HCT116 (cell line): ENCODE data around the gene RPTOR. TPM values are rescaled to one million over a fixed set of nuclear protein-coding genes. Genes with fewer than 3 reads are reported as not detected.

Experiments
- ATAC-seq: fragments of 200-7000 bp; cut with Tn5 transposase; 2 replicates; pipeline ENCODE4 v1.9.1; 2020; ENCODE audit warnings: mild to moderate bottlenecking, moderate library complexity
- BruUV-seq: library from RNA; stranded (reverse); fragments of 400-500 nt; replicated peaks from 2 replicates; lab custom pipeline; 2021; lab: Mats Ljungman, UMichigan
- CTCF ChIA-PET: fragments of 300-600 bp; sonication (Branson Sonifier 250); formaldehyde crosslinking; loops from one replicate; lab custom pipeline; 2021; ENCODE audit warnings: antibody characterized with exemption; lab: Charles Lee
- POLR2A ChIA-PET: fragments of 300-600, 350-600 bp; sonication (Branson Sonifier 250); formaldehyde crosslinking; loops from one replicate; lab custom pipeline; 2021; ENCODE audit warnings: antibody characterized with exemption; lab: Charles Lee
- RAD21 ChIA-PET, 2 experiments: fragments of 300-600 bp; sonication (Branson Sonifier 250); formaldehyde crosslinking; loops; one replicate each; lab custom pipeline; 2023; ENCODE audit warnings: low total read pairs in 2 of 2; ENCODE audit not compliant: uncharacterized antibody in 2 of 2, unreplicated experiment in 2 of 2, low non-redundant PET in 1 of 2; lab: Charles Lee
- DNase-seq: peaks from one replicate; pipeline ENCODE4 v3.0.0-alpha.2; 2010; ENCODE audit warnings: low read depth, low spot score
- H2AFZ ChIP-seq: fragments of 200-600 bp; shearing (Covaris generic), sonication (generic); 2 replicates; pipeline ENCODE4 v1.6.1; 2017; ENCODE audit warnings: low read depth, mixed run types, mixed read lengths, antibody characterized with exemption, low read length; ENCODE audit not compliant: poor library complexity, severe bottlenecking
- H3K27ac ChIP-seq: 2 replicates; pipeline ENCODE4 v1.5.1; 2012; ENCODE audit warnings: low read depth, low read length
- H3K27me3 ChIP-seq: fragments of 200-600 bp; sonication (generic); 2 replicates; pipeline ENCODE4 v1.6.1; 2016; ENCODE audit warnings: mixed run types, low read length, mixed read lengths; ENCODE audit not compliant: insufficient read depth
- H3K36me3 ChIP-seq, 2 experiments: fragments of 200-500 bp in 1 of 2; fragments of 200-600 bp in 1 of 2; sonication (Bioruptor generic) in 1 of 2; sonication (generic) in 1 of 2; 2 replicates each; pipeline versions ENCODE4 v1.5.1 to v1.6.1; 2014 to 2016; ENCODE audit warnings: low read length in 2 of 2, inconsistent platforms in 1 of 2, mixed read lengths in 1 of 2, mixed run types in 1 of 2; ENCODE audit not compliant: insufficient read depth in 2 of 2, control insufficient read depth in 1 of 2
- H3K4me1 ChIP-seq, 2 experiments: fragments of 200-600 bp in 1 of 2; sonication (generic) in 1 of 2; 2 replicates each; pipeline versions ENCODE4 v1.5.1 to v1.6.1; 2012 to 2017; ENCODE audit warnings: low read length in 2 of 2, inconsistent platforms in 1 of 2, mild to moderate bottlenecking in 1 of 2, mixed read lengths in 1 of 2, mixed run types in 1 of 2, moderate library complexity in 1 of 2; ENCODE audit not compliant: insufficient read depth in 2 of 2, control insufficient read depth in 1 of 2
- H3K4me2 ChIP-seq: fragments of 200-600 bp; sonication (generic); 2 replicates; pipeline ENCODE4 v1.6.1; 2017; ENCODE audit warnings: mixed run types, low read length, mixed read lengths
- H3K4me3 ChIP-seq, 2 experiments: fragments of 200-600 bp in 1 of 2; sonication (generic) in 1 of 2; replicated peaks in 1 of 2; 2 replicates each; pipeline ENCODE4 v1.5.1; 2011 to 2016; ENCODE audit warnings: low read length in 2 of 2, control low read depth in 1 of 2, low read depth in 1 of 2, mild to moderate bottlenecking in 1 of 2, mixed read lengths in 1 of 2, mixed run types in 1 of 2
- H3K79me2 ChIP-seq: fragments of 200-600 bp; sonication (generic); 2 replicates; pipeline ENCODE4 v1.6.1; 2017; ENCODE audit warnings: mild to moderate bottlenecking, mixed run types, low read length, moderate library complexity, mixed read lengths; ENCODE audit not compliant: insufficient read depth
- H3K9ac ChIP-seq: fragments of 200-600 bp; sonication (generic); 2 replicates; pipeline ENCODE4 v1.6.1; 2016; ENCODE audit warnings: low read length, mixed read lengths
- H3K9me2 ChIP-seq: fragments of 200-600 bp; sonication (generic), shearing (Covaris generic); 2 replicates; pipeline ENCODE4 v1.6.1; 2017; ENCODE audit warnings: mixed run types, mild to moderate bottlenecking, moderate library complexity; ENCODE audit not compliant: insufficient read depth
- H3K9me3 ChIP-seq, 2 experiments: fragments of 200-500 bp in 1 of 2; fragments of 200-600 bp in 1 of 2; sonication (Bioruptor generic) in 1 of 2; sonication (generic) in 1 of 2; 2 replicates each; pipeline ENCODE4 v1.6.1; 2014 to 2017; ENCODE audit warnings: low read length in 2 of 2, mixed read lengths in 2 of 2, inconsistent platforms in 1 of 2, low read depth in 1 of 2, mild to moderate bottlenecking in 1 of 2, mixed run types in 1 of 2, moderate library complexity in 1 of 2; ENCODE audit not compliant: control insufficient read depth in 1 of 2, insufficient read depth in 1 of 2
- H4K20me1 ChIP-seq: fragments of 200-600 bp; sonication (generic), shearing (Covaris generic); 2 replicates; pipeline ENCODE4 v1.6.1; 2017; ENCODE audit warnings: mixed run types, mild to moderate bottlenecking, moderate library complexity; ENCODE audit not compliant: insufficient read depth
- ATF3 ChIP-seq: IDR thresholded peaks from 2 replicates; pipeline ENCODE4 v1.6.1; 2012
- CBX3 ChIP-seq: IDR thresholded peaks from 2 replicates; pipeline ENCODE4 v1.6.1; 2012; ENCODE audit warnings: low read depth
- CEBPB ChIP-seq: IDR thresholded peaks from 2 replicates; pipeline ENCODE4 v1.6.1; 2012; ENCODE audit warnings: low read depth
- ELF1 ChIP-seq: IDR thresholded peaks from 2 replicates; pipeline ENCODE4 v1.6.1; 2012; ENCODE audit warnings: low read depth, borderline replicate concordance
- EZH2 ChIP-seq: fragments of 200-600 bp; sonication (generic); IDR thresholded peaks from 2 replicates; pipeline ENCODE4 v1.6.1; 2017; ENCODE audit warnings: antibody characterized with exemption, mixed run types
- EZH2phosphoT487 ChIP-seq: fragments of 200-600 bp; IDR thresholded peaks from 2 replicates; pipeline ENCODE4 v1.6.1; 2018; ENCODE audit warnings: antibody characterized with exemption, borderline replicate concordance
- JUND ChIP-seq: IDR thresholded peaks from 2 replicates; pipeline ENCODE4 v1.6.1; 2012
- POLR2AphosphoS5 ChIP-seq: IDR thresholded peaks from 2 replicates; pipeline ENCODE4 v1.6.1; 2011; ENCODE audit warnings: mild to moderate bottlenecking, low read depth, low read length, moderate library complexity
- RAD21 ChIP-seq: IDR thresholded peaks from 2 replicates; pipeline ENCODE4 v1.6.1; 2012; ENCODE audit warnings: low read depth, mild to moderate bottlenecking
- SRF ChIP-seq: IDR thresholded peaks from 2 replicates; pipeline ENCODE4 v1.6.1; 2012; ENCODE audit warnings: low read depth
- YY1 ChIP-seq: IDR thresholded peaks from 2 replicates; pipeline ENCODE4 v1.6.1; 2011; ENCODE audit warnings: low read length, low read depth, moderate library complexity, mild to moderate bottlenecking; ENCODE audit not compliant: insufficient replicate concordance; ENCODE audit errors: extremely low read depth
- ZBTB33 ChIP-seq: IDR thresholded peaks from 2 replicates; pipeline ENCODE4 v1.6.1; 2011; ENCODE audit warnings: mild to moderate bottlenecking, low read length, moderate library complexity; ENCODE audit not compliant: insufficient replicate concordance; ENCODE audit errors: extremely low read depth
- ZFX ChIP-seq: fragments of 450-650 bp; IDR thresholded peaks from 2 replicates; pipeline ENCODE4 v1.6.1; 2017
- ZNF274 ChIP-seq: fragments of 200-500 bp; sonication (Bioruptor generic); IDR thresholded peaks from 2 replicates; pipeline ENCODE4 v1.6.1; 2014; ENCODE audit warnings: mild to moderate bottlenecking, low read depth, low read length, inconsistent platforms
- intact Hi-C: fragments of 100-400 bp; cut with micrococcal nuclease; formaldehyde crosslinking; loops from 2 replicates; pipeline ENCODE4 v1.10.0; 2022
- total RNA-seq: library from RNA; stranded (reverse); gene quantifications from one replicate; pipeline ENCODE4 v1.2.1, GENCODE V29; 2021; ENCODE audit not compliant: unreplicated experiment

The RPTOR gene
- total RNA-seq, 1 experiment from 2014 or later: 69.5 TPM

- TF ChIP-seq ELF1 (no peak), ATF3 (no peak), RAD21 (no peak), ZFX (no peak), YY1 (no peak), EZH2phosphoT487 (no peak), POLR2AphosphoS5 (no peak), CBX3 (no peak)
Measured at GRCh38 chr17:80591788-80592187, 47.1 kb downstream of the RPTOR start (continued).

- intact Hi-C loops: no loop called here
- H4K20me1 ChIP-seq: peaks cover 32% of the 10 kb centered on the region; the same call in 1 of the 2 replicates
- no peak overlapping the region for H3K27ac ChIP-seq
- H3K4me1 ChIP-seq: peaks cover 0 to 8% of the 10 kb centered on the region in 2 experiments; a peak in 2 of 4 replicates
- CTCF ChIA-PET: interaction anchor here (1.2 kb wide), 1 partner anchor 17 kb away, joined by 5 read pairs; no protein-coding TSS in a partner anchor
- BruUV-seq: no TSS peak
- H3K27me3 ChIP-seq: no peaks in the 10 kb centered on the region
- POLR2A ChIA-PET: interaction anchor here (1.2 kb wide), 1 partner anchor 27 kb away, joined by 3 read pairs; no protein-coding TSS in a partner anchor
- no peaks in the 10 kb centered on the region for H3K9me2 ChIP-seq
- TF ChIP-seq EZH2phosphoT487: no peak
- TF ChIP-seq ZFX: 0 out of 2 replicates have a peak, but pooled peaks have one; percentile 10
- H3K4me3 ChIP-seq: no peak overlapping the region
- ATAC-seq: no peak
- H3K4me2 ChIP-seq: no peak overlapping the region
- DNase-seq: no peak
- H3K36me3 ChIP-seq: no peaks in the 10 kb centered on the region
- no peak overlapping the region for H2AFZ ChIP-seq
- H3K9ac ChIP-seq: no peak overlapping the region
- H3K79me2 ChIP-seq: peaks cover 97% of the 10 kb centered on the region
- H3K9me3 ChIP-seq: no peaks in the 10 kb centered on the region
- RAD21 ChIA-PET: no interaction called here
Measured at GRCh38 chr17:80592243-80592642, 47.6 kb downstream of the RPTOR start.

GRCh38 chr17:80593181-80593580 is 48.5 kb downstream of the RPTOR start:
- intact Hi-C loops: no loop called here
- peaks cover 25% of the 10 kb centered on the region; the same call in 1 of the 2 replicates for H4K20me1 ChIP-seq

More at GRCh38 chr17:80593181-80593580, 48.5 kb downstream of the RPTOR start:
- ChIA-PET RAD21 (no interaction called here), CTCF (no interaction called here), POLR2A (interaction anchor here (1.2 kb wide), 1 partner anchor 26 kb away, joined by 3 read pairs; no protein-coding TSS in a partner anchor)
- Histone ChIP-seq H3K4me1 (peaks cover 0 to 14% of the 10 kb centered on the region in 2 experiments; a peak in 2 of 4 replicates), H3K27ac (no peak overlapping the region), H3K9me2 (no peaks in the 10 kb centered on the region), H3K36me3 (no peaks in the 10 kb centered on the region), H3K4me3 (no peak overlapping the region), H3K9ac (no peak overlapping the region), H2AFZ (no peak overlapping the region), H3K4me2 (no peak overlapping the region), H3K27me3 (no peaks in the 10 kb centered on the region), H3K79me2 (peaks cover 98% of the 10 kb centered on the region), H3K9me3 (no peaks in the 10 kb centered on the region)
- no TSS peak for BruUV-seq
- DNase-seq: no peak
- no peak for ATAC-seq
- no peak for TF ChIP-seq ELF1
- TF ChIP-seq ZNF274: no peak
- TF ChIP-seq SRF: no peak
- no peak for TF ChIP-seq JUND
- TF ChIP-seq RAD21: no peak
- TF ChIP-seq ZBTB33: no peak
- no peak for TF ChIP-seq CEBPB
- TF ChIP-seq POLR2AphosphoS5: no peak
- no peak for TF ChIP-seq EZH2
